K562 (cell line): ENCODE data around the gene CFAP126. TPM values are rescaled to one million over a fixed set of nuclear protein-coding genes. Genes with fewer than 3 reads are reported as not detected.

ENCODE experiments used
- COPS2 ChIP-seq: fragments of 450-650 bp; conservative IDR thresholded peaks from 2 replicates; pipeline ENCODE4 v1.6.1; 2016; ENCODE audit warnings: mild to moderate bottlenecking, moderate library complexity
- ETV6 ChIP-seq, 3 experiments: fragments of 150-350 bp in 1 of 3; sonication (generic) in 1 of 3; formaldehyde crosslinking in 1 of 3; IDR thresholded peaks; 2 replicates each; pipeline versions ENCODE4 v1.6.1 to v1.8.0; 2014 to 2022; ENCODE audit warnings: borderline replicate concordance in 2 of 3, low read depth in 2 of 3, antibody characterized with exemption in 1 of 3, low read length in 1 of 3, mild to moderate bottlenecking in 1 of 3, missing genetic modification reagents in 1 of 3
- GTF2B ChIP-seq: IDR thresholded peaks from 2 replicates; pipeline ENCODE4 v1.6.1; 2011; ENCODE audit not compliant: insufficient read length; ENCODE audit errors: extremely low read depth
- MTA3 ChIP-seq: fragments of 450-650 bp; formaldehyde crosslinking; IDR thresholded peaks from 2 replicates; pipeline ENCODE4 v1.6.1; 2017; ENCODE audit warnings: mild to moderate bottlenecking, borderline replicate concordance
- MXI1 ChIP-seq: IDR thresholded peaks from 2 replicates; pipeline ENCODE4 v1.6.1; 2011; ENCODE audit warnings: low read depth, mild to moderate bottlenecking, improper control_type of control experiment, low read length
- NCOA6 ChIP-seq: fragments of 450-650 bp; IDR thresholded peaks from 2 replicates; pipeline ENCODE4 v1.6.1; 2017; ENCODE audit warnings: mild to moderate bottlenecking
- NONO ChIP-seq, 2 experiments: fragments of 200-400 bp in 1 of 2; fragments of 450-650 bp in 1 of 2; formaldehyde crosslinking in 1 of 2; IDR thresholded peaks; 2 replicates each; pipeline ENCODE4 v1.6.1; 2017; ENCODE audit warnings: low read depth in 2 of 2, mild to moderate bottlenecking in 2 of 2, moderate library complexity in 2 of 2, low read length in 1 of 2
- PHB ChIP-seq: fragments of 250-450 bp; sonication (Bioruptor Pico); IDR thresholded peaks from 2 replicates; pipeline ENCODE4 v1.5.0; 2021
- PREB ChIP-seq: sonication (generic); formaldehyde crosslinking; IDR thresholded peaks from 2 replicates; pipeline ENCODE4 v1.8.1; 2023; ENCODE audit warnings: mild to moderate bottlenecking, missing genetic modification reagents
- PRPF4 ChIP-seq: fragments of 200-400 bp; formaldehyde crosslinking; IDR thresholded peaks from one replicate; pipeline ENCODE4 v1.6.1; 2017; ENCODE audit warnings: low read length, low read depth, mild to moderate bottlenecking; ENCODE audit not compliant: insufficient read depth, poor library complexity, severe bottlenecking
- RBBP5 ChIP-seq: fragments of 200-600 bp; sonication (generic); IDR thresholded peaks from 2 replicates; pipeline ENCODE4 v1.6.1; 2012; ENCODE audit warnings: borderline replicate concordance, mild to moderate bottlenecking, low read length, control low read depth, inconsistent platforms; ENCODE audit not compliant: insufficient read depth, poor library complexity, severe bottlenecking
- SRSF9 ChIP-seq: fragments of 200-400 bp; formaldehyde crosslinking; IDR thresholded peaks from 2 replicates; pipeline ENCODE4 v1.6.1; 2017; ENCODE audit warnings: low read depth, low read length, borderline replicate concordance
- ZBTB43 ChIP-seq: sonication (generic); formaldehyde crosslinking; IDR thresholded peaks from 2 replicates; pipeline ENCODE4 v1.8.0; 2023; ENCODE audit warnings: mild to moderate bottlenecking, missing genetic modification reagents
- ZNF699 ChIP-seq: fragments of 250-450 bp; sonication (Bioruptor Pico); IDR thresholded peaks from 2 replicates; pipeline ENCODE4 v1.8.0; 2021; ENCODE audit warnings: mild to moderate bottlenecking, moderate library complexity; ENCODE audit not compliant: insufficient replicate concordance
- polyA plus RNA-seq, 8 experiments: library from polyadenylated mRNA; depleted of rRNA in 4 of 8; stranded (reverse) in 5 of 8; unstranded in 3 of 8; fragments of >200 nt; fragmentation: Nextera tagmentation in 2 of 8; fragmentation: Illumina TruSeq in 1 of 8; extraction: Ambion mirVana in 2 of 8; extraction: Trizol in 1 of 8; gene quantifications; 2 replicates each; pipeline versions ENCODE4 v1.2.1 to v1.2.3, GENCODE V29; 2011 to 2014; ENCODE audit warnings: inconsistent platforms in 1 of 8, missing spikeins in 1 of 8
- total RNA-seq, 7 experiments: library from RNA; depleted of rRNA in 6 of 7; stranded (reverse); fragments of >200 nt in 6 of 7; fragmentation: Illumina TruSeq in 2 of 7; extraction: Trizol in 2 of 7; gene quantifications; 2 replicates each; pipeline versions ENCODE4 v1.2.1 to v1.2.3, GENCODE V29; 2011 to 2021; ENCODE audit warnings: low replicate concordance in 1 of 7
- TF ChIP-seq, protein P1 (sequence below): fragments of 250-450 bp; sonication (Bioruptor Pico); IDR thresholded peaks from 2 replicates; pipeline ENCODE4 v1.4.0; 2020; ENCODE audit warnings: mild to moderate bottlenecking
- TF ChIP-seq, protein P2 (sequence below): fragments of 250-450 bp; sonication (Bioruptor Pico); IDR thresholded peaks from 2 replicates; pipeline ENCODE4 v1.5.0; 2021; ENCODE audit warnings: mild to moderate bottlenecking, moderate library complexity

CFAP126 gene
- total and polyA plus RNA-seq, 9 of the 15 experiments (the other 6 are each of a cell fraction or from before 2014, with no cell fraction given): not detected

DNA sequence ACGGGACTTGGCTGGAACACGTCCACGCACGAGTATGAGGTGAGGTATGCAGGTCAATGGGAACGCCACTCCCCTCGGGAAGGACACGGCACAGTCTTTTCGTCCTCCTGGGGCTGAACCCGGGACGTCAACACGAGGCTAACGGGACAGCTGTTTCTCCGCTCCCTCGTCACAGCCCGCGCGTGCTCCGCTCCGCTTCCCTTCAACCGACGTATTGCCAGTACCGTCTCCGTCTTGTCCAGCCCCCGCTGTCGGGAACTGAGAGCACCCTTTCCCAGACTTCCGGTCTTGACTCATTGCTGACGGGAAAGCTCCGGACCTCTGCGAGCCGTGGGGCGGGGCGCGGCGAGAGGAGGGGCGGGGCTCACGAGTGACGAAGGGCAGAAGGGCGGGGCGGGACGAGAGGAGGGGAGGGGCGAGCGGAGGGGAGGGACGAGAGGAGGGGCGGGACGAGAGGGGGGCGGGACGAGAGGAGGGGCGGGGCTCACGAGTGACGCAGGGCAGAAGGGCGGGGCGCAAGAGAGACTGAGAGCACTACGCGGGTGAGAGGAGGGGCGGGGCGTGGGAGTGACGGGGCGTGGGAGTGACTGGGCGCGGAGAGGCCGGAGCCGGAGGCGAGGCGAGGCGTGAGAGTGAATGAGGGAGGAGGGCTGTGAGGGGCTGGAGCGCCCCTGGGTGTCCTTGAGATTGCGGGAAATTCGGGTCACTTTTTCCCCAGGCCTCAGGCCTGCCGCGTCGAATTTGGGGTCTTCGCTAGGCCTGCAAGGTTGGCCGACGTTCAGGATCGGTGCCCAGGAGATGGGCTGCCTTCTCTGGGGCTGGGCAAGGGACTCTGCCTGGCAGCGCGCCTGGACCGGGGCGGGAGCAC lies 22.2 kb upstream of the CFAP126 start (continued):
- TF ChIP-seq ETV6 (IDR thresholded peaks at IDR 0.05; ENCODE audit: borderline replicate concordance in 1 of 2, low read depth in 2 of 2, low read length in 1 of 2) (no peak), ETV6 (CRISPR knock-in tag; IDR thresholded peaks at IDR 0.05; ENCODE audit: borderline replicate concordance) (no peak), PRPF4 (no peak), MTA3 (peak; percentile 64; the same call in 1 of the 2 replicates), ZNF699 (CRISPR knock-in tag) (no peak), NCOA6 (peak; percentile 88), RBBP5 (peak; percentile 51), SRSF9 (no peak), COPS2 (no peak), PREB (CRISPR knock-in tag) (no peak), PHB (CRISPR knock-in tag) (no peak), NONO (IDR thresholded peaks at IDR 0.05; ENCODE audit: low read depth in 2 of 2, low read length in 1 of 2) (no peak), ZBTB43 (CRISPR knock-in tag) (no peak), MXI1 (no peak), GTF2B (no peak)
- TF ChIP-seq, protein P1, sequence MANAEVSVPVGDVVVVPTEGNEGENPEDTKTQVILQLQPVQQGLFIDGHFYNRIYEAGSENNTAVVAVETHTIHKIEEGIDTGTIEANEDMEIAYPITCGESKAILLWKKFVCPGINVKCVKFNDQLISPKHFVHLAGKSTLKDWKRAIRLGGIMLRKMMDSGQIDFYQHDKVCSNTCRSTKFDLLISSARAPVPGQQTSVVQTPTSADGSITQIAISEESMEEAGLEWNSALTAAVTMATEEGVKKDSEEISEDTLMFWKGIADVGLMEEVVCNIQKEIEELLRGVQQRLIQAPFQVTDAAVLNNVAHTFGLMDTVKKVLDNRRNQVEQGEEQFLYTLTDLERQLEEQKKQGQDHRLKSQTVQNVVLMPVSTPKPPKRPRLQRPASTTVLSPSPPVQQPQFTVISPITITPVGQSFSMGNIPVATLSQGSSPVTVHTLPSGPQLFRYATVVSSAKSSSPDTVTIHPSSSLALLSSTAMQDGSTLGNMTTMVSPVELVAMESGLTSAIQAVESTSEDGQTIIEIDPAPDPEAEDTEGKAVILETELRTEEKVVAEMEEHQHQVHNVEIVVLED (CRISPR knock-in tag): peak; percentile 65
- TF ChIP-seq, protein P2, sequence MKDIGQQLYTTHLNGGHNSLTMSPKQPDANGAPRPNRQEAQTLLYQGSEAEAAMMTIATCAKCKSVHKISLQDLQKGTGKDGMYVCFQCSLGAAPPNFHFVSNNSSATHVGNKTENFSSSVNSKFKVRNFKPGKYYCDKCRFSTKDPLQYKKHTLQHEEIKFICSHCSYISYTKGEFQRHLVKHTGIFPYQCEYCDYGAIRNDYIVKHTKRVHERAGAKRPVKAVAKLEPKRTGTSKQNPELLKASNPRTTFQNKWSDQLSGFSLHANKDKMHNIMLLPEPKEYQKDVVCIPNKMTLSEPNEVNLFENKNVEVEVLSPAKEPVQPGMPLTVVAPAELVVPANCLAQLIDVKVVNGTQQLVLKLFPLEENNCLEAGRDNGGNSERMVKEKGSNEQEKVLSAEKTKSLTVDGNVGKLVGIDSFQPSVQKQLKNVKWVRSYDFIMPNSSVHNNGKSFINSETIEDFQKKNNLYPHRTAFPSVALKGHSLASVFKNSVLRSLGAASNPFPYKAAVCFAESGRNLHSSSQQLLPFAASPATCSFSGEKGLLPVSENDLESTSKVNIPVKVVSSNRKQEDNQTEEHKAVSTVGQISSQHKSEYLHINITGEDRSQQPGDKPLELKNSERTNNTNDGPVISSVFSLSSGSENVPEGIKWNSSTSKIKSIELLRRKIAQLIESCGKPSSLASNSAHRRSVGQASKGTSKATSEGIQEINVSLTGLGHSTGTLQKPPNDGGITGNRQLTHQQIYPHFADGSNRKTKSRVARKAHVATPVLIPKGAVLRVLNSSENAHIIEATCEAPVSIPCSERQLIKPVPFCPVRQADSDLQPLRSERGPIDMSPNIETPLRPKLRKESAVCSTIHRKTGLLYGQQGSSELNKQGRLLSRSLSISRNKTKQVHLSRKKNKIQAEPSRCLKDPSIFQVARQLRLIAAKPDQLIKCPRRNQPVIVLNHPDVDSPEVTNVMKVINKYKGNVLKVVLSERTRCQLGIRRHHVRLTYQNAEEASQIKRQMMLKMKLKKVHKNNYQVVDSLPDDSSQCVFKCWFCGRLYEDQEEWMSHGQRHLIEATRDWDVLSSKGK (CRISPR knock-in tag): no peak
